GM12872 (cell line): ENCODE measurements around the gene RARG.

Experiments
- CTCF ChIP-seq: IDR thresholded peaks from 3 replicates; pipeline ENCODE4 v1.5.1; 2011; ENCODE audit warnings: low read depth, mild to moderate bottlenecking, low read length, moderate library complexity; ENCODE audit not compliant: insufficient read depth

RARG gene

GRCh38 chr12:53211476-53212381 is 20.3 kb downstream of the RARG start:
- TF ChIP-seq CTCF = peak; percentile 80

DNA sequence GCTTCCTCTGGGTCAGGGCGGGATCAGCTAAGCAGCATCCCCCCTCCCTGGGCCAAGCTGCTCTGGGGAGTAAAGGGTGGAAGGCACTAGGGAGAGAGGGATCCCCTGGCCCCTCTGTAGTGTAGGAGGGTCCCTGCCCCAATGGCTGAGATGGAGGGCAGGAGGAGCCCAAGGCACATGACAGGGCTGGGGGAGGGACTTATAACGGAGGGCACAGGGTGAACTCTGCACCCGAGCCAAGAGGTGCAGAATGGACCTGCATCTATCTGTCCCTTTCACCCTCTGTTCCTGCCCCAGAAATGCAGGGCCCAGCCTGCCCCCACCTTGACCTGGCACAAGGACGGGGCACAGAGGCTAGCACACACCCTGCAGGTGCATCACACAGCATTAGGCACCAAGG is 21.2 kb downstream of the RARG start:
- no peak for TF ChIP-seq CTCF

DNA sequence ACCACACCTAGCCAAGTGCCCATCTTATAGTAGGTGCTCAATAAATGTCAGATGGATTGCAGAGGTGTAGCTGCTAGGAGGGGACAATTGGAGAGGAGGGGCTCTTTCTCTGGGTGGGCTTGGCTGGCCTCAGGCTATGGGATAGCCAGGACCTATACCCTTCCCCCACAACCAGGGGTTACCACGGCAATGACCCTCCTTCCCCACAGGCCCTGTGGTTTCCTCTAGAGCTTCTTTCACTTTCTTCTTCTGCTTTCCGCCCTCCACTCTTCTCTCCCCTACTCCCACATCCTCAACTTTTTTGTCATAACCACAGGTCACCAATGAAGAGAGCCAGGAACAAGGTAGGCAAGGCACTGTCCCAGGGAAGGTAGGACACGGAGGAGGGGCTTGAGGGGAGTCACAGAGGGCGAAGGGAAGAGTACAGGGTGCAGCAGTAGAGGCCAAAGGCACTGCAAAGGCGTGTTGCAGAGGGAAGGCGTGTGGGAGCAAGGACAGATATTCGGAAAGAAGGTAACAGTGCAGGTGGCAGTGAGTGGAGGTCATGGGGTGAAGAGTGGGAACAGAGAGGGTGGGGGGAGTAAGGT is 23.0 kb downstream of the RARG start:
- no peak for TF ChIP-seq CTCF

DNA sequence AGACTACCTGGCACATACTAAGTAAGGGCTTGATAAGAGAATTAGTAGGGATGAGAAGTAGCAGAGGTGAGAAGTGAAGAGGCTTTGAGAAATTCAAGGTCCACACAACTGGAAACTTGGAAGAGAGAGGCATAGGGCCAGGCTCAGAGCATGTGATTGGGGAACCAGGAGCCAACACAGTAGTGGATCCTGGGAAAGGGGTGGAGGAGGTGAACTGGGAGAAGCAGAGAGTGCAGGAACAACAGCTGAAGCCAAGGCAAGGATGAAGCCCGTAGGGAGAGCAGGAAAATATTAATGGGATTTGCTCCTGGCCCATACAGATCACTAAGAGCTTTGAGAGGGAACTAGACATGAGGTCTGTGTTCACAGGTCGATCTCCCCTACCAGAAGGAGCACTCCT is 23.6 kb downstream of the RARG start:
- TF ChIP-seq CTCF = no peak

DNA sequence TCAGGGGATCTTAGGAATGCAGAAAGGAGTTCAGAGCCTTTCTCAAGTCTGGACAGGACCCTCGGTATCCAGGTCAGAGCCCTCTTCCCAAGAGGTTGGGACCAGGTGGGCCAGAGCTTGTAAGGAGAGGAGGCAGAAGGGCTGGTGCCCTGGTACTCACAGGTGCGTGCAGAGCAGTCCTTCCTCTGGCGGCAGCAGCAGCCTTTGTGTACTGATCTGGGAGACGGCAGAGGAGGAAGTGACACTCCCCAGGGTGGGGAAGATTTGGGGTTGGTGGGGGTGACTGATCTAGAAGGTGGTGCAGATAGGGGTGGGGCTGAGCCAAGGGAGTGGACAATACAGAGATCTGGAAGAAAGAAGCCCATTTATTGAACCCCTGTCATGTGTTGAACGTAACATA is 25.0 kb downstream of the RARG start, which contains the start of gene ITGB7:
ITGB7 (minus strand) TSS at position 210 of the 400 bp plus-strand sequence. CDS start 6,808 bp downstream, outside the sequence.
- TF ChIP-seq CTCF = no peak

GRCh38 chr12:53205747-53206419 is 26.1 kb downstream of the RARG start:
- TF ChIP-seq CTCF = no peak

DNA sequence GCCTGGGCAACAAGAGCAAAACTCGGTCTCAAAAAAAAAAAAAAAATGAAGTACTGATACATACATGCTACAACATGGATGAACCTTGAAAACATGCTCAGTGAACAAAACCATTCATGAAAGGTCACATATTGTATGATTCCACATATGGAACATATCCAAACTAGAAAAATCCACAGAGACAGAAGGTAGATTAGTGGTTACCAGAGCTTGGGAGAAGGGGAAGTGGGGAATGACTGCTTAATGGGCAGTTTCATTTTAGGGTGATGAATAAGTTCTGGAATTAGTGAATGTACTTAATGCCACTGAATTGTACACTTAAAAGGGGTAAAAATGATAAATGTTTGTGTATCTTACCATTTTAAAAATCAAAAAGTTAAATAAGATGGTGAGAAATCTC is 27.7 kb downstream of the RARG start:
- TF ChIP-seq CTCF = no peak
